ENCODE results near the gene SEC16B.

SEC16B gene

GRCh38 chr1:177909416-177909815 lies 60.4 kb downstream of the SEC16B start:
- FAIRE-seq (no peak), DNase-seq (ENCODE audit: low spot score) (no peak)

- DNase-seq (ENCODE audit: low spot score) (no peak), FAIRE-seq (no peak)
Observed at GRCh38 chr1:177907000-177907399, 62.9 kb downstream of the SEC16B start.

DNA sequence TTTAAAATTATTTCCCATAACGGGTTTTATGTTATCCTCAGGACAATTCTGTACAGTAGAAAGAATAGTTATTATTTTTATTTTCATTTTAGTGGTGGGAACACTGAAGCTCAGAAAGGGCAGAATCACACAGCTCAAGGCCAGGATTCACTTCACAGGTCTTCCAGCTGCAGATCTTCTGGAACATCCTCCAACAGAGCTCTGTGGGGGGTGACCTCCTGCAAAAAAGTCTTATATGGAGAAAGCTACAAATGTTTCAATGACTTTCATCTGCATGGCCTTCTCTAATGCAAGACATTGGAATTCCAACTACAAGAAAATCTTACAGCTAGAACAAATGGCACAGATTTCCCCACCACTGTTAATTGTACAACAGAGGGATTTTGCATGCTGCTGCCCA lies 64.2 kb downstream of the SEC16B start:
- FAIRE-seq: no peak
- DNase-seq (ENCODE audit: low spot score): no peak

- DNase-seq (ENCODE audit: low spot score): no peak
- FAIRE-seq: no peak
Observed at GRCh38 chr1:177902266-177902665, 67.6 kb downstream of the SEC16B start.

DNA sequence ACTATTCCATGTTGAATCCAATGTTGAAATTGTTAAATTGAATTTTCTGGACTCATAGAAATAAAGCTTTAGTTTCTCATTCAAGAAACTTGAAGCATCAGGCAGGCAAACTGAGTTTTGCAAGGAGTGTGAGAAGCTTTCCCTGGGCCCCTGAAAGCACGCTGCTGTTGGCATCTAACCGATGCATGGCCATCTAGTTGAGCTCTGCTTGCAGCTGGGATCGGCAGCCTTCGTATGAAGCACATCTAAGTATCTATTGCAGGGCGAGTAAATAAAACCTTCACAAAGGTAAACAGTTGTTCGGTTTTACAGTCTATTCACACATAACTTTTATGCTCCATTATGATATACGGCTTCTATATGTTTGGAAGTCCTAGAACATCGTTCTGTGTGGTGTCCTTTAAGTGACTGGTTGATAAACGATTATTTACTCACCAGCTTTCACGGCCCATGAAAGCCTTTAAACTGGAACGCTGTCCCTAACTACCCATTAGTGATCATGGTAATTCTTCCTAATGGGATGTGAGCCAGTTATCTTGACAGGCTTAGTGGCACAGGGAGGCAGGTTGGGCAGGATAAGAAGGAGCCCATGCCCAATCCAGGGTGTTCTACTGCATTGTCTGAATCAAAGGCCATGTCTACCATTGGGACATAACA lies 71.7 kb downstream of the SEC16B start:
- DNase-seq (ENCODE audit: low spot score): no peak
- FAIRE-seq: no peak

DNA sequence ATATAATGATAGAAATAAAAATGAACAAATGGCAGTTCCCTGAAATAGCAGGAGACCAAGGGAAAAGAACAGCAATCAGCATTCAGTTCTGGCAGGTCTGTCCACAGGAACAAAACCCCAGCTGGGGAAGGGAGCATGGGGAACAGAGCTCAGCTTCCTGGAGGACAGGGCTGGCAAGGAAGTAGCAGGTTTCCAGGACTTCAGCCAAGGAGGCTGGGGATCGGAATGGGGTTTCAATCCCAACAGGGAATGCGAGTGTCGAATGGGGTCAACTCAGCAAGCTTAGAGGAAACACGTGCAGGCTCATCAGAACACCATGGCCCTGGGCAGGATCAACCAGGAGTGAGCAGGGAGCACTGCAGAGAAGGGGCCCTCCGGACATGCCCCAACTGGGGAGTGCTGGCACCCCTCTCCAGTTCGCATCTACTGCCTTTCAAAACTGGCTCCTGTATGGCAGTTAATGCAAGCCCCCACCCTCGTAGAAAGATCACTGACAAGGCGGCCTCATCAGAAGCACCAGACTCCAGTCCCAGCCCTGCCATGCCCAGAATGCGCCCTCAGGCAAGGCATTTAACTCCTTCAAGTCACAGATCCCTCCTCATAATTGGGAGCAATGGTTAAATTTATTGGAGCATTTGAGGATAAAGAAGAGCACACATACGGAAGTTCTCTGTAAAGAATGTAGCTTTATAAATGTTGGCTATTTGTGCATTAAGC lies 72.4 kb downstream of the SEC16B start:
- FAIRE-seq (no peak), DNase-seq (ENCODE audit: low spot score) (no peak)

Data from urothelium cell line (cell line).